Measurements from ENCODE around the gene ZFP36L2.
A peak's percentile ranks its signal among the peaks of the same experiment; 100 is the strongest.

ZFP36L2 gene

GRCh38 chr2:43216629-43217028, 9.8 kb downstream of the ZFP36L2 start:
- TF ChIP-seq POLR2A (IDR thresholded peaks at IDR 0.05; ENCODE audit: low read length) (no peak), GATA1 (IDR thresholded peaks at IDR 0.05; ENCODE audit: low read depth, low read length) (no peak)
- DNase-seq: no peak

- DNase-seq: no peak
- no peak for TF ChIP-seq POLR2A (IDR thresholded peaks at IDR 0.05; ENCODE audit: low read length)
- TF ChIP-seq GATA1 (IDR thresholded peaks at IDR 0.05; ENCODE audit: low read depth, low read length): no peak
Observed at GRCh38 chr2:43215673-43216255, 10.6 kb downstream of the ZFP36L2 start.

- DNase-seq: no peak
- TF ChIP-seq POLR2A (IDR thresholded peaks at IDR 0.05; ENCODE audit: low read length) (no peak), GATA1 (IDR thresholded peaks at IDR 0.05; ENCODE audit: low read depth, low read length) (no peak)
Observed at GRCh38 chr2:43214253-43214652, 12.2 kb downstream of the ZFP36L2 start.

GRCh38 chr2:43212931-43213330, 13.5 kb downstream of the ZFP36L2 start:
- peak; percentile 29 for TF ChIP-seq POLR2A (IDR thresholded peaks at IDR 0.05; ENCODE audit: low read length)
- no peak for TF ChIP-seq GATA1 (IDR thresholded peaks at IDR 0.05; ENCODE audit: low read depth, low read length)
- peak; percentile 52 to 68 for DNase-seq

GRCh38 chr2:43212216-43212835, 14.1 kb downstream of the ZFP36L2 start:
- DNase-seq: peak; percentile 49 to 56
- TF ChIP-seq POLR2A (IDR thresholded peaks at IDR 0.05; ENCODE audit: low read length) (no peak), GATA1 (IDR thresholded peaks at IDR 0.05; ENCODE audit: low read depth, low read length) (no peak)

GRCh38 chr2:43210467-43211303, 15.7 kb downstream of the ZFP36L2 start:
- TF ChIP-seq POLR2A (IDR thresholded peaks at IDR 0.05; ENCODE audit: low read length): peak; percentile 46
- no peak for TF ChIP-seq GATA1 (IDR thresholded peaks at IDR 0.05; ENCODE audit: low read depth, low read length)
- DNase-seq: peak; percentile 80 to 81

- DNase-seq: no peak
- TF ChIP-seq POLR2A (IDR thresholded peaks at IDR 0.05; ENCODE audit: low read length): no peak
- TF ChIP-seq GATA1 (IDR thresholded peaks at IDR 0.05; ENCODE audit: low read depth, low read length): no peak
Observed at GRCh38 chr2:43210125-43210466, 16.3 kb downstream of the ZFP36L2 start.

GRCh38 chr2:43209204-43209717, 17.1 kb downstream of the ZFP36L2 start:
- DNase-seq: no peak
- TF ChIP-seq GATA1 (IDR thresholded peaks at IDR 0.05; ENCODE audit: low read depth, low read length) (no peak), POLR2A (IDR thresholded peaks at IDR 0.05; ENCODE audit: low read length) (no peak)

- TF ChIP-seq POLR2A (IDR thresholded peaks at IDR 0.05; ENCODE audit: low read length) (no peak), GATA1 (IDR thresholded peaks at IDR 0.05; ENCODE audit: low read depth, low read length) (no peak)
- no peak for DNase-seq
Observed at GRCh38 chr2:43207553-43208300, 18.7 kb downstream of the ZFP36L2 start.

- DNase-seq: no peak
Observed at GRCh38 chr2:43206602-43207001, 19.8 kb downstream of the ZFP36L2 start.

GRCh38 chr2:43203373-43203772, 23.0 kb downstream of the ZFP36L2 start:
- no peak for DNase-seq
- no peak for TF ChIP-seq POLR2A (IDR thresholded peaks at IDR 0.05; ENCODE audit: low read length)
- no peak for TF ChIP-seq GATA1 (IDR thresholded peaks at IDR 0.05; ENCODE audit: low read depth, low read length)

More at GRCh38 chr2:43206602-43207001, 19.8 kb downstream of the ZFP36L2 start:
- TF ChIP-seq GATA1 (IDR thresholded peaks at IDR 0.05; ENCODE audit: low read depth, low read length) (no peak), POLR2A (IDR thresholded peaks at IDR 0.05; ENCODE audit: low read length) (no peak)

GRCh38 chr2:43202289-43202688, 24.1 kb downstream of the ZFP36L2 start:
- DNase-seq: no peak
- TF ChIP-seq GATA1 (IDR thresholded peaks at IDR 0.05; ENCODE audit: low read depth, low read length) (no peak), POLR2A (IDR thresholded peaks at IDR 0.05; ENCODE audit: low read length) (no peak)

GRCh38 chr2:43201497-43201896, 24.9 kb downstream of the ZFP36L2 start:
- no peak for DNase-seq
- TF ChIP-seq POLR2A (IDR thresholded peaks at IDR 0.05; ENCODE audit: low read length) (no peak), GATA1 (IDR thresholded peaks at IDR 0.05; ENCODE audit: low read depth, low read length) (no peak)

GRCh38 chr2:43201016-43201415, 25.4 kb downstream of the ZFP36L2 start:
- TF ChIP-seq POLR2A (IDR thresholded peaks at IDR 0.05; ENCODE audit: low read length): no peak
- TF ChIP-seq GATA1 (IDR thresholded peaks at IDR 0.05; ENCODE audit: low read depth, low read length): no peak
- no peak for DNase-seq
